ENCODE data around the gene LRRC32. TPM values are rescaled to one million over a fixed set of nuclear protein-coding genes. Genes with fewer than 3 reads are reported as not detected.

The LRRC32 gene
- total RNA-seq, 2 experiments from 2014 or later: 5.5 to 25.3 TPM

- Histone ChIP-seq H3K4me3 (ENCODE audit: low read depth, low read length, poor library complexity, severe bottlenecking) (no peak overlapping the region), H3K36me3 (ENCODE audit: insufficient read depth, low read length) (no peaks in the 10 kb centered on the region), H3K27ac (ENCODE audit: low read depth, low read length, poor library complexity, severe bottlenecking) (no peak overlapping the region), H3K4me2 (ENCODE audit: low read length) (no peak overlapping the region), H3K9me3 (ENCODE audit: low read length) (no peaks in the 10 kb centered on the region), H3K79me2 (ENCODE audit: insufficient read depth, low read depth, low read length) (no peaks in the 10 kb centered on the region), H3K9me2 (ENCODE audit: insufficient read depth, low read length) (no peaks in the 10 kb centered on the region), H3K4me1 (ENCODE audit: insufficient read depth, low read length, poor library complexity, severe bottlenecking) (no peaks in the 10 kb centered on the region), H2AFZ (ENCODE audit: low read length) (no peak overlapping the region), H4K20me1 (ENCODE audit: insufficient read depth, low read length) (no peaks in the 10 kb centered on the region)
- no peak for DNase-seq (ENCODE audit: low spot score)
- CTCF ChIA-PET (ENCODE audit: unreplicated experiment): no interaction called here
- BruUV-seq (replicated peaks): no TSS peak
- POLR2A ChIA-PET: no interaction called here
- intact Hi-C loops (cut with micrococcal nuclease; ENCODE audit: unreplicated experiment): no loop called here
- TF ChIP-seq CTCF (conservative IDR thresholded peaks at IDR 0.05; ENCODE audit: low read length) (no peak), EZH2phosphoT487 (IDR thresholded peaks at IDR 0.05; ENCODE audit: borderline replicate concordance, low read depth, low read length) (no peak)
Measured at GRCh38 chr11:76719281-76719680, 48.7 kb upstream of the LRRC32 start.

- no peaks in the 10 kb centered on the region for H3K4me1 ChIP-seq (ENCODE audit: insufficient read depth, low read length, poor library complexity, severe bottlenecking)
- no TSS peak for BruUV-seq (replicated peaks)
- CTCF ChIA-PET (ENCODE audit: unreplicated experiment): no interaction called here
Measured at GRCh38 chr11:76717816-76718215, 47.3 kb upstream of the LRRC32 start.

More at GRCh38 chr11:76717816-76718215, 47.3 kb upstream of the LRRC32 start:
- H3K27ac ChIP-seq (ENCODE audit: low read depth, low read length, poor library complexity, severe bottlenecking): no peak overlapping the region
- H3K9me3 ChIP-seq (ENCODE audit: low read length): no peaks in the 10 kb centered on the region
- no peak overlapping the region for H3K4me3 ChIP-seq (ENCODE audit: low read depth, low read length, poor library complexity, severe bottlenecking)
- H3K36me3 ChIP-seq (ENCODE audit: insufficient read depth, low read length): no peaks in the 10 kb centered on the region
- intact Hi-C loops (cut with micrococcal nuclease; ENCODE audit: unreplicated experiment): no loop called here
- H3K79me2 ChIP-seq (ENCODE audit: insufficient read depth, low read depth, low read length): no peaks in the 10 kb centered on the region
- no peak for DNase-seq (ENCODE audit: low spot score)
- no peak overlapping the region for H3K4me2 ChIP-seq (ENCODE audit: low read length)
- H3K9me2 ChIP-seq (ENCODE audit: insufficient read depth, low read length): no peaks in the 10 kb centered on the region
- no peaks in the 10 kb centered on the region for H4K20me1 ChIP-seq (ENCODE audit: insufficient read depth, low read length)
- POLR2A ChIA-PET: interaction anchor here (0.6 kb wide), 1 partner anchor 1221 kb away, joined by 3 read pairs; no protein-coding TSS in a partner anchor
- TF ChIP-seq EZH2phosphoT487 (IDR thresholded peaks at IDR 0.05; ENCODE audit: borderline replicate concordance, low read depth, low read length) (no peak), CTCF (conservative IDR thresholded peaks at IDR 0.05; ENCODE audit: low read length) (no peak)
- no peak overlapping the region for H2AFZ ChIP-seq (ENCODE audit: low read length)

Data from OCI-LY7 (cell line).